GM23338 (cell line): ENCODE data around the gene MARCHF3.

Experiments
- CTCF ChIP-seq, 2 experiments: fragments of 200-600 bp in 1 of 2; sonication (generic) in 1 of 2; conservative IDR thresholded peaks; 2 replicates each; pipeline versions ENCODE4 v1.5.1 to v1.6.1; 2016 to 2017; ENCODE audit warnings: antibody characterized with exemption in 2 of 2, low read depth in 2 of 2, mild to moderate bottlenecking in 2 of 2, moderate library complexity in 1 of 2
- TF ChIP-seq, protein P1 (sequence below): IDR thresholded peaks from one replicate; pipeline ENCODE4 v1.6.1; 2018; ENCODE audit warnings: antibody characterized with exemption; ENCODE audit not compliant: unreplicated experiment

- TF ChIP-seq, protein P1, sequence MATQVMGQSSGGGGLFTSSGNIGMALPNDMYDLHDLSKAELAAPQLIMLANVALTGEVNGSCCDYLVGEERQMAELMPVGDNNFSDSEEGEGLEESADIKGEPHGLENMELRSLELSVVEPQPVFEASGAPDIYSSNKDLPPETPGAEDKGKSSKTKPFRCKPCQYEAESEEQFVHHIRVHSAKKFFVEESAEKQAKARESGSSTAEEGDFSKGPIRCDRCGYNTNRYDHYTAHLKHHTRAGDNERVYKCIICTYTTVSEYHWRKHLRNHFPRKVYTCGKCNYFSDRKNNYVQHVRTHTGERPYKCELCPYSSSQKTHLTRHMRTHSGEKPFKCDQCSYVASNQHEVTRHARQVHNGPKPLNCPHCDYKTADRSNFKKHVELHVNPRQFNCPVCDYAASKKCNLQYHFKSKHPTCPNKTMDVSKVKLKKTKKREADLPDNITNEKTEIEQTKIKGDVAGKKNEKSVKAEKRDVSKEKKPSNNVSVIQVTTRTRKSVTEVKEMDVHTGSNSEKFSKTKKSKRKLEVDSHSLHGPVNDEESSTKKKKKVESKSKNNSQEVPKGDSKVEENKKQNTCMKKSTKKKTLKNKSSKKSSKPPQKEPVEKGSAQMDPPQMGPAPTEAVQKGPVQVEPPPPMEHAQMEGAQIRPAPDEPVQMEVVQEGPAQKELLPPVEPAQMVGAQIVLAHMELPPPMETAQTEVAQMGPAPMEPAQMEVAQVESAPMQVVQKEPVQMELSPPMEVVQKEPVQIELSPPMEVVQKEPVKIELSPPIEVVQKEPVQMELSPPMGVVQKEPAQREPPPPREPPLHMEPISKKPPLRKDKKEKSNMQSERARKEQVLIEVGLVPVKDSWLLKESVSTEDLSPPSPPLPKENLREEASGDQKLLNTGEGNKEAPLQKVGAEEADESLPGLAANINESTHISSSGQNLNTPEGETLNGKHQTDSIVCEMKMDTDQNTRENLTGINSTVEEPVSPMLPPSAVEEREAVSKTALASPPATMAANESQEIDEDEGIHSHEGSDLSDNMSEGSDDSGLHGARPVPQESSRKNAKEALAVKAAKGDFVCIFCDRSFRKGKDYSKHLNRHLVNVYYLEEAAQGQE, result no peak
- TF ChIP-seq CTCF (conservative IDR thresholded peaks at IDR 0.05; ENCODE audit: low read depth in 2 of 2), result no peak
Observed at GRCh38 chr5:126981222-126981621, 49.1 kb downstream of the MARCHF3 start.
